NCI-H69 (cell line): Measurements from ENCODE around the gene FBXO28.

Experiments used
- DNase-seq: peaks from one replicate; lab custom pipeline; 2025; lab: John Stamatoyannopoulos, UW

FBXO28 gene

GRCh38 chr1:224159541-224159940 lies 45.6 kb downstream of the FBXO28 start:
- DNase-seq = no peak

- DNase-seq = no peak
Observed at GRCh38 chr1:224160171-224160682, 46.3 kb downstream of the FBXO28 start.

- DNase-seq = no peak
Observed at GRCh38 chr1:224162768-224163167, 48.9 kb downstream of the FBXO28 start.

- no peak for DNase-seq
Observed at GRCh38 chr1:224163311-224163710, 49.4 kb downstream of the FBXO28 start.

- DNase-seq = no peak
Observed at GRCh38 chr1:224168859-224169380, 55.0 kb downstream of the FBXO28 start.

GRCh38 chr1:224169718-224170270 lies 55.9 kb downstream of the FBXO28 start:
- DNase-seq = no peak

- DNase-seq = no peak
Observed at GRCh38 chr1:224170343-224170742, 56.4 kb downstream of the FBXO28 start.

GRCh38 chr1:224170748-224171478 lies 57.0 kb downstream of the FBXO28 start:
- no peak for DNase-seq

GRCh38 chr1:224172229-224172628 lies 58.3 kb downstream of the FBXO28 start:
- DNase-seq = no peak

GRCh38 chr1:224173523-224173922 lies 59.6 kb downstream of the FBXO28 start:
- no peak for DNase-seq

- DNase-seq = peak; percentile 78
Observed at GRCh38 chr1:224175617-224176016, 61.7 kb downstream of the FBXO28 start.

- DNase-seq = no peak
Observed at GRCh38 chr1:224177356-224177999, 63.6 kb downstream of the FBXO28 start.

GRCh38 chr1:224178894-224179293 lies 65.0 kb downstream of the FBXO28 start:
- DNase-seq = no peak

- no peak for DNase-seq
Observed at GRCh38 chr1:224180783-224181452, 67.0 kb downstream of the FBXO28 start.

GRCh38 chr1:224181453-224181810 lies 67.5 kb downstream of the FBXO28 start:
- DNase-seq = no peak

GRCh38 chr1:224182057-224182865 lies 68.3 kb downstream of the FBXO28 start:
- DNase-seq = peak; percentile 37

- DNase-seq = peak; percentile 96
Observed at GRCh38 chr1:224182866-224183590, 69.1 kb downstream of the FBXO28 start, which contains the start of gene DEGS1. Gene DEGS1, plus strand, starts transcription at chr1:224183240. Its CDS starts 97 bp downstream, at chr1:224183337.

- peak; percentile 85 for DNase-seq
Observed at GRCh38 chr1:224183591-224184312, 69.8 kb downstream of the FBXO28 start.

- DNase-seq = no peak
Observed at GRCh38 chr1:224185208-224185607, 71.3 kb downstream of the FBXO28 start.

GRCh38 chr1:224188286-224188685 lies 74.4 kb downstream of the FBXO28 start:
- no peak for DNase-seq
